B cell (primary cell): ENCODE results near the gene AMOTL1. TPM values are rescaled to one million over a fixed set of nuclear protein-coding genes. Genes with fewer than 3 reads are reported as not detected.

Experiments
- ATAC-seq: fragments of 200-7000 bp; cut with Tn5 transposase; one replicate; pipeline ENCODE4 v1.10.0; 2021; ENCODE audit warnings: low read depth, mild to moderate bottlenecking, moderate number of reproducible peaks, moderate library complexity
- CTCF ChIA-PET: fragments of 350-600 bp; sonication (Branson Sonifier 250); formaldehyde crosslinking; loops from one replicate; lab custom pipeline; 2021; ENCODE audit warnings: antibody characterized with exemption, inconsistent platforms; lab: Charles Lee
- POLR2A ChIA-PET: fragments of 350-600 bp; sonication (Branson Sonifier 250); formaldehyde crosslinking; loops from one replicate; lab custom pipeline; 2021; ENCODE audit warnings: antibody characterized with exemption; lab: Charles Lee
- DNase-seq: peaks from one replicate; pipeline ENCODE4 v3.0.0; 2013
- H2AFZ ChIP-seq: 2 replicates; pipeline ENCODE4 v1.6.1; 2012; ENCODE audit warnings: mild to moderate bottlenecking, low read depth, low read length; ENCODE audit not compliant: insufficient read depth, poor library complexity, severe bottlenecking
- H3K27ac ChIP-seq, 2 donors: 1 replicate in 1 of 2; 2 replicates in 1 of 2; pipeline ENCODE4 v1.5.1; 2012 to 2013; ENCODE audit warnings: low read length in 2 of 2, mild to moderate bottlenecking in 2 of 2, moderate library complexity in 1 of 2
- H3K27me3 ChIP-seq, 4 experiments: fragments of 200-600 bp in 1 of 4; sonication (generic) in 1 of 4; replicated peaks in 1 of 4; 1 replicate in 2 of 4; 2 replicates in 2 of 4; pipeline versions ENCODE4 v1.6.1 to v1.7.0; 2013 to 2016; ENCODE audit warnings: low read length in 3 of 4, mild to moderate bottlenecking in 2 of 4, mixed read lengths in 1 of 4, moderate library complexity in 1 of 4; ENCODE audit not compliant: insufficient read depth in 4 of 4, control insufficient read depth in 3 of 4; ENCODE audit errors: control extremely low read depth in 1 of 4
- H3K36me3 ChIP-seq, 2 experiments: replicated peaks in 1 of 2; 1 replicate in 1 of 2; 2 replicates in 1 of 2; pipeline versions ENCODE4 v1.6.1 to v1.7.1; 2013; ENCODE audit warnings: low read length in 1 of 2; ENCODE audit not compliant: insufficient read depth in 2 of 2, control insufficient read depth in 1 of 2; ENCODE audit errors: control extremely low read depth in 1 of 2, extremely low read depth in 1 of 2
- H3K4me1 ChIP-seq, 2 donors: fragments of 200-600 bp in 1 of 2; sonication (generic) in 1 of 2; 1 replicate in 1 of 2; 2 replicates in 1 of 2; pipeline versions ENCODE4 v1.5.1 to v1.6.1; 2013 to 2017; ENCODE audit warnings: low read length in 2 of 2; ENCODE audit not compliant: control insufficient read depth in 2 of 2, insufficient read depth in 2 of 2
- H3K4me2 ChIP-seq: replicated peaks from 2 replicates; pipeline ENCODE3; 2012; ENCODE audit warnings: mild to moderate bottlenecking, low read depth, low read length; ENCODE audit not compliant: poor library complexity, severe bottlenecking
- H3K4me3 ChIP-seq, 5 experiments: fragments of 200-600 bp in 1 of 5; sonication (generic) in 1 of 5; 1 replicate in 3 of 5; 2 replicates in 2 of 5; pipeline versions ENCODE4 v1.5.1 to v1.7.0; 2011 to 2016; ENCODE audit warnings: low read length in 4 of 5, mild to moderate bottlenecking in 4 of 5, low read depth in 2 of 5, control low read depth in 1 of 5, moderate library complexity in 1 of 5; ENCODE audit not compliant: insufficient read depth in 1 of 5; ENCODE audit errors: control extremely low read depth in 1 of 5, extremely low read depth in 1 of 5
- H3K79me2 ChIP-seq: fragments of 200-600 bp; sonication (generic); one replicate; pipeline ENCODE4 v1.6.0; 2016; ENCODE audit warnings: low read length; ENCODE audit not compliant: control insufficient read depth, insufficient read depth
- H3K9ac ChIP-seq: fragments of 200-600 bp; sonication (generic); 2 replicates; pipeline ENCODE4 v1.6.1; 2017; ENCODE audit warnings: mild to moderate bottlenecking, low read length, moderate library complexity
- H3K9me3 ChIP-seq, 3 donors: one replicate each; pipeline versions ENCODE4 v1.6.1 to v1.7.1; 2013; ENCODE audit warnings: low read length in 2 of 3; ENCODE audit not compliant: control insufficient read depth in 2 of 3, insufficient read depth in 1 of 3; ENCODE audit errors: control extremely low read depth in 1 of 3
- H4K20me1 ChIP-seq: 2 replicates; pipeline ENCODE4 v1.6.0; 2012; ENCODE audit warnings: mild to moderate bottlenecking, low read length; ENCODE audit not compliant: insufficient read depth, control insufficient read depth, poor library complexity, severe bottlenecking
- H3K27ac Mint-ChIP-seq: one replicate; pipeline ENCODE4 v1.8.0; 2021; ENCODE audit warnings: mixed read lengths
- H3K27me3 Mint-ChIP-seq: one replicate; pipeline ENCODE4 v1.8.0; 2021; ENCODE audit warnings: mixed read lengths
- H3K4me1 Mint-ChIP-seq: one replicate; pipeline ENCODE4 v1.8.0; 2021; ENCODE audit warnings: mixed read lengths
- H3K4me3 Mint-ChIP-seq: one replicate; pipeline ENCODE4 v1.8.0; 2021; ENCODE audit warnings: mixed read lengths
- H3K9me3 Mint-ChIP-seq: one replicate; pipeline ENCODE4 v1.8.0; 2022; ENCODE audit warnings: mixed read lengths; ENCODE audit not compliant: insufficient read depth
- CTCF ChIP-seq: fragments of 200-600 bp; IDR thresholded peaks from one replicate; pipeline ENCODE4 v1.8.0; 2022; ENCODE audit warnings: antibody characterized with exemption, mild to moderate bottlenecking
- EZH2 ChIP-seq: IDR thresholded peaks from 2 replicates; pipeline ENCODE4 v1.6.1; 2012; ENCODE audit warnings: borderline replicate concordance, low read depth, mild to moderate bottlenecking, moderate library complexity, low read length; ENCODE audit not compliant: insufficient read depth, poor library complexity, severe bottlenecking
- WGBS: methylation state at CpG from one replicate; pipeline ENCODE4 v1.1.5; 2013; ENCODE audit warnings: missing lambda C conversion rate; ENCODE audit not compliant: insufficient coverage; 5-methylcytosine and 5-hydroxymethylcytosine counted together
- intact Hi-C: fragments of 100-400 bp; cut with micrococcal nuclease; formaldehyde crosslinking; loops from one replicate; pipeline ENCODE4 v1.10.0; 2022
- polyA plus RNA-seq: library from polyadenylated mRNA; depleted of rRNA; stranded (reverse); fragments of >200 nt; gene quantifications from 2 replicates; pipeline ENCODE4 v1.2.3, GENCODE V29; 2012
- total RNA-seq, 2 donors: library from RNA; stranded (reverse); fragments of 120-200 nt in 1 of 2; gene quantifications; 1 replicate in 1 of 2; 2 replicates in 1 of 2; pipeline versions ENCODE4 v1.2.3 to v1.2.4, GENCODE V29; 2013 to 2022

The AMOTL1 gene
- total and polyA plus RNA-seq, 2 donors (not counting 1 experiment from before 2014, with no cell fraction given) = 0.04 to 0.30 TPM

- Mint-ChIP-seq H3K4me3 (no peak overlapping the region), H3K27ac (no peak overlapping the region), H3K4me1 (peaks cover 4% of the 10 kb centered on the region), H3K9me3 (no peaks in the 10 kb centered on the region), H3K27me3 (peaks cover 67% of the 10 kb centered on the region)
- CTCF ChIA-PET = no interaction called here
- H2AFZ ChIP-seq = no peak overlapping the region
- H3K9me3 ChIP-seq = no peaks in the 10 kb centered on the region
- H3K4me3 ChIP-seq = no peak overlapping the region
- peaks cover 0 to 1% of the 10 kb centered on the region in 2 donors for H3K4me1 ChIP-seq
- TF ChIP-seq EZH2 (no peak), CTCF (no peak)
- H3K79me2 ChIP-seq = no peaks in the 10 kb centered on the region
- intact Hi-C loops = no loop called here
- no peak overlapping the region for H3K9ac ChIP-seq
- H3K36me3 ChIP-seq = no peaks in the 10 kb centered on the region
- no peaks in the 10 kb centered on the region for H4K20me1 ChIP-seq
- no peak overlapping the region for H3K4me2 ChIP-seq
- H3K27ac ChIP-seq = no peak overlapping the region
- ATAC-seq (no peak), DNase-seq (no peak)
- POLR2A ChIA-PET = no interaction called here
- WGBS = no CpG with 5 or more reads among the region's 3 CpGs
- peaks cover 0 to 20% (median 12%) of the 10 kb centered on the region in 4 experiments for H3K27me3 ChIP-seq
These were observed 21.4 kb upstream of the AMOTL1 start for GRCh38 chr11:94746721-94747120.

- Mint-ChIP-seq H3K4me3 (no peak overlapping the region), H3K27ac (no peak overlapping the region), H3K9me3 (no peaks in the 10 kb centered on the region), H3K4me1 (no peaks in the 10 kb centered on the region), H3K27me3 (peaks cover 66% of the 10 kb centered on the region)
- ATAC-seq (no peak), DNase-seq (no peak)
- TF ChIP-seq EZH2 (no peak), CTCF (no peak)
- Histone ChIP-seq H3K4me3 (no peak overlapping the region), H3K4me2 (no peak overlapping the region), H3K27ac (no peak overlapping the region), H3K9ac (no peak overlapping the region), H3K4me1 (no peaks in the 10 kb centered on the region), H4K20me1 (no peaks in the 10 kb centered on the region), H3K9me3 (no peaks in the 10 kb centered on the region), H3K36me3 (no peaks in the 10 kb centered on the region), H3K79me2 (no peaks in the 10 kb centered on the region), H3K27me3 (peaks cover 0 to 17% (median 10%) of the 10 kb centered on the region in 4 experiments), H2AFZ (no peak overlapping the region)
- CTCF ChIA-PET = no interaction called here
- POLR2A ChIA-PET = no interaction called here
- intact Hi-C loops = no loop called here
These were observed 21.0 kb upstream of the AMOTL1 start for GRCh38 chr11:94747146-94747545.
